Effector memory CD8-positive, alpha-beta T cell (primary cell): ENCODE data around the gene PRSS35.
"Not testable (repeated sequence)": the region's sequence is repeated elsewhere in the genome, so short reads cannot be mapped to it uniquely, and the experiment has no call there.

Experiments
- ATAC-seq: fragments of 150-1000 bp; cut with Tn5 transposase; replicated peaks from 2 replicates; pipeline ENCODE4 v1.10.0; 2021; ENCODE audit warnings: mild to moderate bottlenecking, moderate library complexity
- DNase-seq, 3 experiments: peaks; one replicate each; pipeline ENCODE4 v3.0.0; 2021
- H3K27ac Mint-ChIP-seq, 2 donors: one replicate each; pipeline ENCODE4 v1.8.0; 2022; ENCODE audit warnings: mild to moderate bottlenecking in 2 of 2, mixed read lengths in 2 of 2, moderate library complexity in 2 of 2
- H3K27me3 Mint-ChIP-seq, 2 donors: one replicate each; pipeline ENCODE4 v1.8.0; 2022; ENCODE audit warnings: mixed read lengths in 2 of 2
- H3K36me3 Mint-ChIP-seq: one replicate; pipeline ENCODE4 v1.8.0; 2022; ENCODE audit warnings: mild to moderate bottlenecking, moderate library complexity, mixed read lengths; ENCODE audit not compliant: insufficient read depth
- H3K4me1 Mint-ChIP-seq, 2 donors: one replicate each; pipeline ENCODE4 v1.8.0; 2022; ENCODE audit warnings: low read depth in 2 of 2, mixed read lengths in 2 of 2
- H3K4me3 Mint-ChIP-seq, 2 donors: one replicate each; pipeline ENCODE4 v1.8.0; 2022; ENCODE audit warnings: mild to moderate bottlenecking in 2 of 2, mixed read lengths in 2 of 2, moderate library complexity in 2 of 2
- H3K9me3 Mint-ChIP-seq, 2 donors: one replicate each; pipeline ENCODE4 v1.8.0; 2022; ENCODE audit warnings: mixed read lengths in 2 of 2

PRSS35 gene

DNA sequence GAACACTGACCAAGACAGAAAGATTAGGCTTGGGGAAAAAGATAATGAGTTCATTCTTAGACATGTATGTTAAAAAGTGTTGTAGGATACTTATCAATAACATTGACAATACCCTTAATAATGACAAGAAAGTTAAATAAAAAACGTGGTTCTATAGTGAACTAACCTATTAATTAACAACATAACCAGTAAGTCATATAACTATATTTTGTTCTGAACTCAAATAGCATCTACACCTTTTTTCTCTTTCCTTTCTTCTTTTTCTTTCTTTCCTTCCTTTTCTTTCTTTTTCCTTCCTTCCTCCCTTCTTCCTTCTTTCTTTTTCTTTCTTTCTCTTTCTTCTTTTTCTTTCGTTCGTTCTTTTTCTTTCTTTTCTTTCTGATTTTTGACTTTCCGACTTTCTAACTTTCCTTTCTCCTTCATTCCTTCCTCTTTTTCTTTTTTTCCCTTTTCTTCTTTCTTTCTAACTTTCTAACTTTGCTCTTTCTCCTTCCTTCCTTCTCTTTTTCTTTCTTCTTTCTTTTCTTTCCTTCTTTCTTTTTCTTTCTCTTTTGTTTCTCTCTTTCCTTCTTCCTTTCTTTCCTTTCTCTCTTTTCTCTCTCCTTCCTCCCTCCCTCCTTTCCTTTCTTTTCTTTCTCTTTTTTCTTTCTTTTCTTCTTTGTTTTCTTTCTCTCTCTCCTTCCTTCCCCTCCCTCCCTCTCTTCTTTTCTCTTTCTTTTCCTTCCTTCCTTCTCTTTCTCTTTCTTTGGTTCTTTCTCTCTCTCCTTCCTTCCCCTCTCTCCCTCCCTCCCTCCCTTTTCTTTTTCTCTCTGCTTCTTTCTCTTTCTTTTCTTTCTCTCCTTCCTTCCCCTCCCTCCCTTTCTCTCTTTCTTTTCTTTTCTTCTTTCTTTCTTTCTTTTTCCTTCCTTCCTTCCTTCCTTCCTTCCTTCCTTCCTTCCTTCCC, 24.6 kb downstream of the PRSS35 start:
- Mint-ChIP-seq H3K4me3 (no peak overlapping the region), H3K27ac (no peak overlapping the region), H3K4me1 (peaks cover 0 to 2% of the 10 kb centered on the region in 2 donors), H3K9me3 (no peaks in the 10 kb centered on the region), H3K36me3 (no peaks in the 10 kb centered on the region), H3K27me3 (peaks cover 0 to 7% of the 10 kb centered on the region in 2 donors)
- no peak for DNase-seq
- no peak for ATAC-seq

DNA sequence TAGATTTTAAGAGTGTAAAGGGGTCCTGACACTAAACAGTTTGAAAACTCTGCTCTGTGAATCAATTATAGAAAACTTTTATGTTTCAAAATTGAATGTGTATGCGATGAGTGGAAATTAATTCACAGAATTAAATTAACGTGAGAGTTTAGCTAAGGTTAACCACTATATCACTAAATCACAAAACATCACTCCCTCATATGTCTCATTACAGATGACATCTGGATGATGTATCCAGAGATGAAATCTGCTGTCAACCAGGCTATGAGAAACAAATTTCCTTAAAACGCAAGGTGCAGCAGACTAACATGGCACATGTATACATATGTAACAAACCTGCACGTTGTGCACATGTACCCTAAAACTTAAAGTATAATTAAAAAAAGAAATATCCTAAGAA, 27.3 kb downstream of the PRSS35 start:
- Mint-ChIP-seq H3K9me3 (peaks cover 0 to 2% of the 10 kb centered on the region in 2 donors), H3K36me3 (no peaks in the 10 kb centered on the region), H3K4me3 (no peak overlapping the region), H3K27ac (no peak overlapping the region), H3K27me3 (peaks cover 0 to 8% of the 10 kb centered on the region in 2 donors), H3K4me1 (peaks cover 0 to 2% of the 10 kb centered on the region in 2 donors)
- ATAC-seq (no peak), DNase-seq (no peak)

DNA sequence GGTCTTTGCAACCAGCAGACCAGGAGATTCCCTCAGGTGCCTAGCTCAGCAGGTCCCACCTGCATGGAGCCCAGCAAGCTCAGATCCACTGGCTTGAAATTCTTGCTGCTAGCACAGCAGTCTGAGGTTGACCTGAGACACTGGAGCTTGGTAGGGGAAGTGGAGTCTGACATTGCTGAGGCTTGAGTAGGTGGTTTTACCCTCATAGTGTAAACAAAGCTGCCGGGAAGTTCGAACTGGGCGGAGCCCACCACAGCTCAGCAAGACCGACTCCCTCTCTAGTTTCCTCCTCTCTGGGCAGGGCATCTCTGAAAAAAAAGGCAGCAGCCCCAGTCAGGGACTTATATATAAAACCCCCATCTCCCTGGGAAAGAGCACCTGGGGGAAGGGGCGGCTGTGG, 34.3 kb downstream of the PRSS35 start:
- Mint-ChIP-seq H3K27ac (peak overlapping the region in 1 of 2 donors; percentile 36), H3K36me3 (no peaks in the 10 kb centered on the region), H3K4me3 (peak overlapping the region in 1 of 2 donors; percentile 41), H3K9me3 (peaks cover 6 to 25% of the 10 kb centered on the region in 2 donors), H3K27me3 (peaks cover 0 to 8% of the 10 kb centered on the region in 2 donors), H3K4me1 (peaks cover 0 to 6% of the 10 kb centered on the region in 2 donors)
- DNase-seq (peak in 1 of 3 experiments; percentile 3), ATAC-seq (peak; percentile 91)

DNA sequence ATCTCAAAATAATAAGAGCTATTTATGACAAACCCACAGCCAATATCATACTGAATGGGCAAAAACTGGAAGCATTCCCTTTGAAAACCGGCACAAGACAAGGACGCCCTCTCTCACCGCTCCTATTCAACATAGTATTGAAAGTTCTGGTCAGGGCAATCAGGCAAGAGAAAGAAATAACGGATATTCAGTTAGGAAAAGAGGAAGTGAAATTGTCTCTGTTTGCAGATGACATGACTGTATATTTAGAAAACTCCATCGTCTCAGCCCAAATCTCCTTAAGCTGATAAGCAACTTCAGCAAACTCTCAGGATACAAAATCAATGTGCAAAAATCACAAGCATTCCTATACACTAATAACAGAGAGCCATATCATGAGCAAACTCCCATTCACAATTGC, 38.1 kb downstream of the PRSS35 start:
- not testable (repeated sequence) for H3K36me3 Mint-ChIP-seq, ATAC-seq, H3K4me1 Mint-ChIP-seq, DNase-seq, H3K4me3 Mint-ChIP-seq, H3K27ac Mint-ChIP-seq, H3K27me3 Mint-ChIP-seq
- H3K9me3 Mint-ChIP-seq = peaks cover 2 to 25% of the 10 kb centered on the region in 2 donors

DNA sequence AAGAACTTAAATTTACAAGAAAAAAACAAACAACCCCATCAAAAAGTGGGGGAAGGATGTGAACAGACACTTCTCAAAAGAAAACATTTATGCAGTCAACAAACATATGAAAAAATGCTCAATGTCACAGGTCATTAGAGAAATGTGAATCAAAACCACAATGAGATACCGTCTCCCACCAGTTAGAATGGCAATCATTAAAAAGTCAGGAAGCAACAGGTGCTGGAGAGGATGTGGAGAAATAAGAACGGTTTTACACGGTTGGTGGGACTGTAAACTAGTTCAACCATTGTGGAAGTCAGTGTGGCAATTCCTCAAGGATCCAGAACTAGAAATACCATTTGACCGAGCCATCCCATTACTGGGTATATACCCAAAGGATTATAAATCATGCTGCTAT, 39.4 kb downstream of the PRSS35 start:
- not testable (repeated sequence) for DNase-seq, H3K27me3 Mint-ChIP-seq, ATAC-seq, H3K36me3 Mint-ChIP-seq, H3K4me3 Mint-ChIP-seq, H3K4me1 Mint-ChIP-seq, H3K27ac Mint-ChIP-seq
- peaks cover 2 to 25% of the 10 kb centered on the region in 2 donors for H3K9me3 Mint-ChIP-seq

DNA sequence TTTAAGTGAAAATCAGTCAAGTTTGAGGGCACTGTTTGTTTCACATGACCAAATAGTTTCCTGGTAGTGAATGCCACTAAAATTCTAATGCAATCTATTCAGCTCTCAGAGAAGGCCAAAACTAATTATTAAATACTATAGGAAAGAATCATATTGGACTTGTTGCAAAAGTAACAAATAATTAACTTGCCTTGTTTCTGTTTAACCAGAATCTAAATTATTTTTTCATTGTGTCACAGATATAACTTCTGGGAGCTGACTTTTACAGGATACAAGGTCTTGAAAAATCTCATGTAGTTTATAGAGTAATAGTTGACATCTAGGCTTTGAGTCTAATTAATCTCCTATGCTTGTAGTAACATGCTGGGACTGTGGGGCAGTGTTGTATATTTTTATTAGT, 44.5 kb downstream of the PRSS35 start:
- Mint-ChIP-seq H3K27me3 (no peaks in the 10 kb centered on the region), H3K36me3 (no peaks in the 10 kb centered on the region), H3K9me3 (no peaks in the 10 kb centered on the region), H3K27ac (no peak overlapping the region), H3K4me3 (no peak overlapping the region), H3K4me1 (no peaks in the 10 kb centered on the region)
- ATAC-seq (no peak), DNase-seq (no peak)

DNA sequence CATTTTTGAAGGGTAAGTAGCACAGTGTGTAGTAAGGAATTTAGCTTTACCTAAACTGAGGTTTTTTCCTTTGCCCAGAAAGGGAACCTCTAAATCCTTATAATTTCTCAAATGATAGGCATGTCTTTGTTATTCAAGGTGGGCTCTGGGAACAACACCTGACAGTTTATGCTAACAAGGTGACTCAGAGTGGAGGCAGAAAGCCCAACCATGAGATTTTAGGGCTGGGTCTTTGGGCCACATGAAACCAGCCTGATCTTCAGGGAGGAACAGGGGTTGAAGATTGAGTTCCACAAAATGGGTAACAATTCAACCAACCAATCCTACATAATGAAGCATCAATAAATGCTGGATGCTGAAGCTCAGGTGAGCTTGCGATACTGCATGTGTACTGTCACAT, 46.6 kb downstream of the PRSS35 start:
- no peak overlapping the region for H3K4me3 Mint-ChIP-seq
- H3K36me3 Mint-ChIP-seq = no peaks in the 10 kb centered on the region
- peaks cover 1 to 7% of the 10 kb centered on the region in 2 donors for H3K9me3 Mint-ChIP-seq
- ATAC-seq (no peak), DNase-seq (no peak)
- no peak overlapping the region for H3K27ac Mint-ChIP-seq
- no peaks in the 10 kb centered on the region for H3K27me3 Mint-ChIP-seq
- no peaks in the 10 kb centered on the region for H3K4me1 Mint-ChIP-seq

DNA sequence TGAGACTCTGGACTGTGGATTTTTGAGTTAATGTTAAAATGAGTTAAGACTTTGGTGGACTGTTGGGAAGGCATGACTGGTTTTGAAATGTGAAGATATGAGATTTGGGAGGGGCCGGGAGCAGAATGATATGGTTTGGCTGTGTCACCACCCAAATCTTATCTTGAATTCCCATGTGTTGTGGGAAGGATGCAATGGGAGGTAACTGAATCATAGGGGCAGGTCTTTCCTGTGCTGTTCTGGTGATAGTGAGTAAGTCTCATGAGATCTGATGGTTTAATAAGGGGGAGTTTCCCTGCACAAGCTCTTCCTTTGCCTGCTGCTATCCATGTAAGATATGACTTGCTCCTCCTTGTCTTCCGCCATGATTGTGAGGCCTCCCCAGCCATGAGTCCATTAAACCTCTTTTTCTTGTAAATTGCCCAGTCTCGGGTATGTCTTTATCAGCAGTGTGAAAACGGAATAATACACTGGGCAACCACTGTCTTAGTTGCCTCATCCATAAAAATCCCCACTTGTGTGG, 59.4 kb downstream of the PRSS35 start:
- not testable (repeated sequence) for H3K9me3 Mint-ChIP-seq, H3K27ac Mint-ChIP-seq, DNase-seq, ATAC-seq, H3K4me1 Mint-ChIP-seq, H3K4me3 Mint-ChIP-seq, H3K27me3 Mint-ChIP-seq, H3K36me3 Mint-ChIP-seq

DNA sequence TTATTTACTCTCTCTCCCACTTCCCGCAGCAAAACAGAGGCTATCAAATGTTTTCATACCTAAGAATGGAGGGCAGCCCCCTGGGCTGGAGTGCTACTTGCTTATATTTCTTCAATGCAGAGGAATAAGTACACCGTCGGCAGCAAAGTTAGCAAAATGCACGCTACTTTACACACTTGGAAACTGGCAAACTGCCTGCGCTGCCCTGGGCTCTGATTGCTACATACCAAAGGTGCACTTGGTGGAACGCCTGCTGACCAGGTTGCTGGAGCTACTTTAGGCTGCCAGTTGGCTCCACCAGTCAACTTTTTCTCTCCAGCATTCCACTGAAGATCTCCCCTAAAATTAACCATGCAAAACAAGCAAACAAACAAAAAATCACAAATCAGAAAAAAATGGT, 62.4 kb downstream of the PRSS35 start:
- H3K4me3 Mint-ChIP-seq = no peak overlapping the region
- H3K27ac Mint-ChIP-seq = no peak overlapping the region
- no peaks in the 10 kb centered on the region for H3K4me1 Mint-ChIP-seq
- peaks cover 0 to 4% of the 10 kb centered on the region in 2 donors for H3K9me3 Mint-ChIP-seq
- ATAC-seq = no peak
- no peak for DNase-seq
- peaks cover 0 to 9% of the 10 kb centered on the region in 2 donors for H3K27me3 Mint-ChIP-seq
- H3K36me3 Mint-ChIP-seq = no peaks in the 10 kb centered on the region
